Thoracic aorta (tissue), 2 donors: ENCODE data around the gene NOX3. TPM values are rescaled to one million over a fixed set of nuclear protein-coding genes. Genes with fewer than 3 reads are reported as not detected.

ENCODE experiments used
- ATAC-seq: fragments of 150-250 bp; one replicate; pipeline ENCODE4 v1.8.0; 2017; ENCODE audit warnings: low read depth; ENCODE audit not compliant: insufficient number of reproducible peaks, low FRiP score
- DNase-seq: peaks from one replicate; pipeline ENCODE4 v3.0.0-alpha.2; 2020; ENCODE audit warnings: low spot score
- H3K27ac ChIP-seq, 2 donors: fragments of 200-600 bp; sonication (generic); 1 replicate in 1 of 2; 2 replicates in 1 of 2; pipeline ENCODE4 v1.5.1; 2016; ENCODE audit warnings: mild to moderate bottlenecking in 2 of 2, moderate library complexity in 2 of 2
- H3K27me3 ChIP-seq: fragments of 200-600 bp; sonication (generic); replicated peaks from 2 replicates; pipeline ENCODE4 v1.6.0; 2016; ENCODE audit warnings: mild to moderate bottlenecking; ENCODE audit not compliant: insufficient read depth
- H3K36me3 ChIP-seq: fragments of 200-600 bp; sonication (generic); one replicate; pipeline ENCODE4 v1.5.1; 2016
- H3K4me1 ChIP-seq, 2 donors: fragments of 200-600 bp; sonication (generic); 1 replicate in 1 of 2; 2 replicates in 1 of 2; pipeline versions ENCODE4 v1.5.1 to v1.6.0; 2016; ENCODE audit warnings: low read depth in 2 of 2, mild to moderate bottlenecking in 1 of 2; ENCODE audit not compliant: control insufficient read depth in 1 of 2
- H3K4me3 ChIP-seq: fragments of 200-600 bp; sonication (generic); 2 replicates; pipeline ENCODE4 v1.5.1; 2016; ENCODE audit warnings: mild to moderate bottlenecking
- H3K9me3 ChIP-seq: fragments of 200-600 bp; sonication (generic); 2 replicates; pipeline ENCODE4 v1.5.1; 2016
- total RNA-seq, 2 donors: library from RNA; depleted of rRNA; stranded (reverse); fragments of >200 nt; gene quantifications; one replicate each; pipeline versions ENCODE4 v1.1.0 to v1.2.3, GENCODE V29; 2016
- TF ChIP-seq, protein P1 (sequence below): fragments of 200-600 bp; sonication (generic); IDR thresholded peaks from one replicate; pipeline ENCODE4 v1.5.1; 2019; ENCODE audit warnings: antibody characterized with exemption

The NOX3 gene
- total RNA-seq, 2 donors from 2014 or later: not detected

DNA sequence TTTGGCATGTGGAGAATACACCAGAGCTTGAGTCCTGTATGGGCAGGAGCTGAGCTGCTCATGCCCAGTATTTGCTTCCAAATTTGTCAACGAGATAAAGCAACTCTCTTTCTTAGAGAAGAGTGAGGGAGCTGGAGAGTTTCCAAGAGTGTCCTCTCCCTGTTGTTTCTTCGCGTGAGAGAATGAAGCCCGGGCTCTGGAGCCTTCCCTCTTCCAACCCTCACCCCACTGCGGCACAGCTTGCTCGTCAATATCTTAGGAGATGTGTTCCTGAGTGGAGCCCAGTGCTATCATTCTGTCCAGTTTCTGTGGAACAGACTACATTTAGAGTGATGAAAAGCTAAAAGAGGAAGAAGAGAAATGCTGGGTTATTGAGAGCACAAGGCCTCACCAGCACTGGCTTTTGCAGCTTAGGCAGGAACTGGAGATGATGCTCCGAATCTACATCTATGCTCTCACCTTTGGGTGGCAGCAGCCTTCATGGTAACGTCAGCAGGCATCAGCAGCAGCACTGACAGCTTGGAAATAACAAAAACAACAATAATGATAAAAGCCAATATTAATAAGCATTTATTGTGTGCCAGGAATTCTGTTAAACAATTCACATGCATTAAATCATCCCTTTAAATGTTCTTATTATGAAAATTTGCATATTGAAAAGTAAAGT is 74.8 kb downstream of the NOX3 start:
- Histone ChIP-seq H3K27me3 (no peaks in the 10 kb centered on the region), H3K27ac (no peak overlapping the region), H3K4me1 (no peaks in the 10 kb centered on the region), H3K9me3 (no peaks in the 10 kb centered on the region), H3K36me3 (no peaks in the 10 kb centered on the region), H3K4me3 (no peak overlapping the region)
- DNase-seq (no peak), ATAC-seq (no peak)
- TF ChIP-seq, protein P1, sequence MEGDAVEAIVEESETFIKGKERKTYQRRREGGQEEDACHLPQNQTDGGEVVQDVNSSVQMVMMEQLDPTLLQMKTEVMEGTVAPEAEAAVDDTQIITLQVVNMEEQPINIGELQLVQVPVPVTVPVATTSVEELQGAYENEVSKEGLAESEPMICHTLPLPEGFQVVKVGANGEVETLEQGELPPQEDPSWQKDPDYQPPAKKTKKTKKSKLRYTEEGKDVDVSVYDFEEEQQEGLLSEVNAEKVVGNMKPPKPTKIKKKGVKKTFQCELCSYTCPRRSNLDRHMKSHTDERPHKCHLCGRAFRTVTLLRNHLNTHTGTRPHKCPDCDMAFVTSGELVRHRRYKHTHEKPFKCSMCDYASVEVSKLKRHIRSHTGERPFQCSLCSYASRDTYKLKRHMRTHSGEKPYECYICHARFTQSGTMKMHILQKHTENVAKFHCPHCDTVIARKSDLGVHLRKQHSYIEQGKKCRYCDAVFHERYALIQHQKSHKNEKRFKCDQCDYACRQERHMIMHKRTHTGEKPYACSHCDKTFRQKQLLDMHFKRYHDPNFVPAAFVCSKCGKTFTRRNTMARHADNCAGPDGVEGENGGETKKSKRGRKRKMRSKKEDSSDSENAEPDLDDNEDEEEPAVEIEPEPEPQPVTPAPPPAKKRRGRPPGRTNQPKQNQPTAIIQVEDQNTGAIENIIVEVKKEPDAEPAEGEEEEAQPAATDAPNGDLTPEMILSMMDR: no peak

DNA sequence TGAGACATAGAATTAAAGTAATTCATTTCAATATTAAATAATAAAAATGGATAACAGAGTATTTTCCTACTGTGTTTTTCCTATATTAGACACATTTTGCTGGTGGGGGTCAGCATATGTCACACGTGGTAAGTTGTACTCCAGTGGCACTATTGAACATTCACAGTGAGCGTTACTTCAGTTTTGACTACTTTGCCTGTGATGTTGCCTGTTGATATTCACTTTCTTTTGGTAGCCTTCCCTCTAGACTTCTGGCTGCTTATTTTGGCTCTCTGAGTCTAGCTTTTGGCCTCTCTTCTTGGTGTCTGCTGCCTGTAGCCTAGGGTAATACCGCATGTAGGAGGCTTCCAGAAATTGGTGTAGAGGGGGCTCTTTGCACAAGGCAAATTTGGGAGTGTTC is 76.9 kb downstream of the NOX3 start:
- H3K4me3 ChIP-seq: no peak overlapping the region
- no peaks in the 10 kb centered on the region for H3K36me3 ChIP-seq
- TF ChIP-seq, protein P1: no peak
- no peaks in the 10 kb centered on the region for H3K4me1 ChIP-seq
- H3K27ac ChIP-seq: no peak overlapping the region
- DNase-seq: no peak
- H3K27me3 ChIP-seq: no peaks in the 10 kb centered on the region
- H3K9me3 ChIP-seq: no peaks in the 10 kb centered on the region
- ATAC-seq: no peak

DNA sequence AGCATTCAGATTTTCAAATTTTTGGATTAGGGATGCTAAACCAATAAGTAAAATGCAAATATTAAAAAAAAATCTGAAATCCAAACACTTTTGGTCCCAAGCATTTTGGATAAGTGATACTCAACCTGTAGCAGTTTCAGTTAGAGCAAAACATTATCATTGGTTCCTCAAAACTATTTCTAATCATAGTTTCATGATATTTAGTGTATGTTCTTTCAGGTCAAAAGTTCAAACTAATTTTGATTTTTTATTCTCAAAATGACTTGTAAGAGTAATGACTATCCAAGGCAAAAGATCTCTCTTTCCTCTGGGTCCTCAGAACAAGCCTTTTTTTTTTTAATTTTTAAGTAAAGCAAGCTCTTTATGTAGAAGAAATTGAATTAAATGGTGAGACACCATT is 77.4 kb downstream of the NOX3 start:
- DNase-seq (no peak), ATAC-seq (no peak)
- no peaks in the 10 kb centered on the region for H3K9me3 ChIP-seq
- H3K27ac ChIP-seq: no peak overlapping the region
- no peaks in the 10 kb centered on the region for H3K27me3 ChIP-seq
- no peaks in the 10 kb centered on the region for H3K4me1 ChIP-seq
- no peak overlapping the region for H3K4me3 ChIP-seq
- TF ChIP-seq, protein P1: no peak
- H3K36me3 ChIP-seq: no peaks in the 10 kb centered on the region

- H3K36me3 ChIP-seq: no peaks in the 10 kb centered on the region
- TF ChIP-seq, protein P1: no peak
- DNase-seq (no peak), ATAC-seq (no peak)
- no peak overlapping the region for H3K4me3 ChIP-seq
- no peaks in the 10 kb centered on the region for H3K9me3 ChIP-seq
- H3K27me3 ChIP-seq: no peaks in the 10 kb centered on the region
- no peaks in the 10 kb centered on the region for H3K4me1 ChIP-seq
- no peak overlapping the region for H3K27ac ChIP-seq
These were observed 78.6 kb downstream of the NOX3 start for GRCh38 chr6:155377061-155377460.

DNA sequence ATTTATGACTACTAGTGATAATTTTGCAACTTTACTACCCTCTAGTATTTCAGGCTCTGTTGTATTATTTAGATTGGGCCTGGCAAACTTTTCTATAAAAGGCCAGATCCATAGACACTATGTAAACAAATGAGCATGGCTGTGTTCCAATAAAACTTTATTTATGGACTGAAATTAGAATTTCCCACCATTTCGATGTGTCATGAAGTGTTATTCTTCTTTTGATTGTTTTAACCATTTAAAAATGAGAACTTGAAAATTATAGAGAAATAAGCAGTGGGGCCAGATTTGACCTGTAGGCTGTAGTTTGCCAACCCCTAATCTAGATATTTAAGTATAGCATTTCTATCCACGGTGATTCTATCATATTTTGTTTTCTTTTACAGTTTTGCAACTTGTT is 79.8 kb downstream of the NOX3 start:
- no peaks in the 10 kb centered on the region for H3K27me3 ChIP-seq
- ATAC-seq: no peak
- H3K27ac ChIP-seq: no peak overlapping the region
- no peaks in the 10 kb centered on the region for H3K36me3 ChIP-seq
- no peak for DNase-seq
- no peak overlapping the region for H3K4me3 ChIP-seq
- H3K9me3 ChIP-seq: no peaks in the 10 kb centered on the region
- no peaks in the 10 kb centered on the region for H3K4me1 ChIP-seq
- TF ChIP-seq, protein P1: no peak
